ENCODE data around the gene RXRA. TPM values are rescaled to one million over a fixed set of nuclear protein-coding genes. Genes with fewer than 3 reads are reported as not detected.
A peak's percentile ranks its signal among the peaks of the same experiment; 100 is the strongest.

The RXRA gene
- total and polyA plus RNA-seq, 2 of the 13 experiments (the other 11 are each of a cell fraction or from before 2014, with no cell fraction given): 18.9 to 29.2 TPM

DNA sequence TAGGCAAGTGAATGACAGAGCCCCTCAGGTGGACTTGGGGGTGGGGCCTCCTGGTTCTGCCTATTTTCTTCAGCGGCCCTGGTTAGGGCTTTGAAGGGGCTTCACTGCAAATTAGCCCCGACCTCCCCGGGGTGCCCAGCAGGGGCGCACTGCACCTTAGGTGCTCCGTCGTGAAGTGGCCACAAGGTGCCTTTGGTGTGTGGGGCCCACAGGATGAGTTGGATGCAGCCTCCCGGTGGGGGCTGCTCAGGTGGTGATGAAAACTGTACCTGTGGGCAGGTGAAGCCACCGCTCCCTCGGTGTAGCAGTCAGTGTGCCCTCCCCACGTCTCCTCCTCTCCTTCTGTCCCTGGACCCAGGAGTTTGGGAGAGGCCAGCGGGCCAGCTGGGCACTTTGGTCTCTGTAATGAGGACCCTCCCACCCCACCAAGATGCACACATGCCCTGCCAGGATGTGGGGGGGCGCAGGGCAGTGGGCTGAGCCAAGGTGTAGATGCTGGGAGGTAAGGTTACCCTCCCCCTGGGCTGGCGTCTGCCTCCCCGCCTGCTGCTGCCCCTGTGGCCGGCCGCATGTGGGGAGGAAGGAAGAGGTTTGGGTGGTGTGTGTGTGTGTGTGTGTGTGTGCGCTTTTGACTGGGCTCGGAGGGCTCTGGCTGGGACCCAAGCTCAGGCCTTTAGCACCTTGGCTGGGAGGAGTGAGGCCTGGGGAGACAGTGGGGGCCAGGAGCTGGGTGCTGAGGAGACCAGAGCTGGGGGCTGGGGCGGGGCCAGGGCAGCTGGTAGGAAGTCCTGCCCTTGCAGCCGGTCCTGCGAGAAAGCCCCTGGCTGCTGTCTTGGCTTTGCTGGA is 55.6 kb downstream of the RXRA start:
- CTCF ChIA-PET (ENCODE audit: low intra/inter-chr PET ratio, low total read pairs): no interaction called here
- intact Hi-C loops (cut with micrococcal nuclease; ENCODE audit: unreplicated experiment): loop anchor here (10.0 kb wide), 1 partner anchor 53 kb away; no protein-coding TSS in a partner anchor
- in situ Hi-C loops (cut with HindIII; ENCODE audit: extremely low pct_ligation_motif_present, low pct_unique_long_range_greater_than_20kb): no loop called here
- Histone ChIP-seq H4K20me1 (ENCODE audit: insufficient read depth, low read length) (peaks cover 53% of the 10 kb centered on the region; the same call in 1 of the 2 replicates), H3K4me1 (ENCODE audit: insufficient read depth, low read length) (peaks cover 50% of the 10 kb centered on the region), H3K4me3 (replicated peaks in 1 of 3; ENCODE audit: insufficient read depth in 1 of 3, low read depth in 2 of 3, low read length in 3 of 3) (peak overlapping the region in 1 of 3 experiments; percentile 33; a peak in 1 of 6 replicates), H3K4me2 (ENCODE audit: low read depth, low read length) (peak overlapping the region; percentile 57), H3K9ac (ENCODE audit: insufficient read depth, low read depth, low read length) (no peak overlapping the region), H3K9me3 (ENCODE audit: low read length) (no peaks in the 10 kb centered on the region), H3K27me3 (ENCODE audit: control insufficient read depth in 1 of 2, insufficient read depth in 2 of 2, low read length in 2 of 2) (no peaks in the 10 kb centered on the region), H3K27ac (ENCODE audit: extremely low read length, insufficient read depth, low read length) (no peak overlapping the region), H3K36me3 (replicated peaks in 1 of 2; ENCODE audit: control insufficient read depth in 1 of 2, insufficient read depth in 2 of 2, low read length in 2 of 2) (no peaks in the 10 kb centered on the region; a peak in 2 of 5 replicates), H3K79me2 (ENCODE audit: insufficient read depth, low read length) (peaks cover 67% of the 10 kb centered on the region), H2AFZ (ENCODE audit: low read length) (no peak overlapping the region)
- 85% methylated on average over 9 of the region's 21 CpGs for WGBS (ENCODE audit: low lambda C conversion rate)
- FAIRE-seq (no peak), ATAC-seq (peak; percentile 40), DNase-seq (ENCODE audit: low spot score) (peak; percentile 21)
- BruUV-seq (replicated peaks): no TSS peak
- POLR2A ChIA-PET: interaction anchor here (2.2 kb wide), 1 partner anchor 53 kb away, joined by 6 read pairs; no protein-coding TSS in a partner anchor
- TF ChIP-seq HES4 (CRISPR knock-in tag; IDR thresholded peaks at IDR 0.05; ENCODE audit: borderline replicate concordance) (no peak), ARHGAP35 (CRISPR knock-in tag; IDR thresholded peaks at IDR 0.05; ENCODE audit: borderline replicate concordance) (no peak), ZNF33A (CRISPR knock-in tag; IDR thresholded peaks at IDR 0.05; ENCODE audit: borderline replicate concordance) (no peak), RBM39 (IDR thresholded peaks at IDR 0.05; ENCODE audit: low read depth, low read length, poor library complexity, severe bottlenecking) (peak; percentile 28), RARA (CRISPR knock-in tag; IDR thresholded peaks at IDR 0.05) (no peak), ZNF605 (CRISPR knock-in tag; IDR thresholded peaks at IDR 0.05) (no peak), RAD51 (IDR thresholded peaks at IDR 0.05; ENCODE audit: borderline replicate concordance) (no peak), KAT8 (CRISPR knock-in tag; IDR thresholded peaks at IDR 0.05) (no peak), PTBP1 (IDR thresholded peaks at IDR 0.05; ENCODE audit: low read depth, low read length, poor library complexity, severe bottlenecking) (no peak), NONO (IDR thresholded peaks at IDR 0.05) (no peak), NONO (CRISPR knock-in tag; conservative IDR thresholded peaks at IDR 0.05) (no peak), CBX2 (IDR thresholded peaks at IDR 0.05; ENCODE audit: low read depth, low read length) (no peak), CBX2 (CRISPR knock-in tag; IDR thresholded peaks at IDR 0.05; ENCODE audit: low read depth) (no peak), SKI (IDR thresholded peaks at IDR 0.05; ENCODE audit: partially characterized antibody) (no peak), ZBTB38 (CRISPR knock-in tag; IDR thresholded peaks at IDR 0.05) (no peak), MYC (CRISPR knock-in tag; IDR thresholded peaks at IDR 0.05; ENCODE audit: borderline replicate concordance) (no peak), STAG1 (CRISPR knock-in tag; IDR thresholded peaks at IDR 0.05) (peak; percentile 3; the same call in 1 of the 2 replicates), ZBTB21 (CRISPR knock-in tag; IDR thresholded peaks at IDR 0.05) (no peak)
- TF ChIP-seq, protein P1, sequence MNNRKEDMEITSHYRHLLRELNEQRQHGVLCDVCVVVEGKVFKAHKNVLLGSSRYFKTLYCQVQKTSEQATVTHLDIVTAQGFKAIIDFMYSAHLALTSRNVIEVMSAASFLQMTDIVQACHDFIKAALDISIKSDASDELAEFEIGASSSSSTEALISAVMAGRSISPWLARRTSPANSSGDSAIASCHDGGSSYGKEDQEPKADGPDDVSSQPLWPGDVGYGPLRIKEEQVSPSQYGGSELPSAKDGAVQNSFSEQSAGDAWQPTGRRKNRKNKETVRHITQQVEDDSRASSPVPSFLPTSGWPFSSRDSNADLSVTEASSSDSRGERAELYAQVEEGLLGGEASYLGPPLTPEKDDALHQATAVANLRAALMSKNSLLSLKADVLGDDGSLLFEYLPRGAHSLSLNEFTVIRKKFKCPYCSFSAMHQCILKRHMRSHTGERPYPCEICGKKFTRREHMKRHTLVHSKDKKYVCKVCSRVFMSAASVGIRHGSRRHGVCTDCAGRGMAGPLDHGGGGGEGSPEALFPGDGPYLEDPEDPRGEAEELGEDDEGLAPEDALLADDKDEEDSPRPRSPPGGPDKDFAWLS (CRISPR knock-in tag; IDR thresholded peaks at IDR 0.05; ENCODE audit: borderline replicate concordance): no peak
- TF ChIP-seq, protein P2, sequence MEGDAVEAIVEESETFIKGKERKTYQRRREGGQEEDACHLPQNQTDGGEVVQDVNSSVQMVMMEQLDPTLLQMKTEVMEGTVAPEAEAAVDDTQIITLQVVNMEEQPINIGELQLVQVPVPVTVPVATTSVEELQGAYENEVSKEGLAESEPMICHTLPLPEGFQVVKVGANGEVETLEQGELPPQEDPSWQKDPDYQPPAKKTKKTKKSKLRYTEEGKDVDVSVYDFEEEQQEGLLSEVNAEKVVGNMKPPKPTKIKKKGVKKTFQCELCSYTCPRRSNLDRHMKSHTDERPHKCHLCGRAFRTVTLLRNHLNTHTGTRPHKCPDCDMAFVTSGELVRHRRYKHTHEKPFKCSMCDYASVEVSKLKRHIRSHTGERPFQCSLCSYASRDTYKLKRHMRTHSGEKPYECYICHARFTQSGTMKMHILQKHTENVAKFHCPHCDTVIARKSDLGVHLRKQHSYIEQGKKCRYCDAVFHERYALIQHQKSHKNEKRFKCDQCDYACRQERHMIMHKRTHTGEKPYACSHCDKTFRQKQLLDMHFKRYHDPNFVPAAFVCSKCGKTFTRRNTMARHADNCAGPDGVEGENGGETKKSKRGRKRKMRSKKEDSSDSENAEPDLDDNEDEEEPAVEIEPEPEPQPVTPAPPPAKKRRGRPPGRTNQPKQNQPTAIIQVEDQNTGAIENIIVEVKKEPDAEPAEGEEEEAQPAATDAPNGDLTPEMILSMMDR (CRISPR knock-in tag; IDR thresholded peaks at IDR 0.05): peak; percentile 30
- TF ChIP-seq, protein P3, sequence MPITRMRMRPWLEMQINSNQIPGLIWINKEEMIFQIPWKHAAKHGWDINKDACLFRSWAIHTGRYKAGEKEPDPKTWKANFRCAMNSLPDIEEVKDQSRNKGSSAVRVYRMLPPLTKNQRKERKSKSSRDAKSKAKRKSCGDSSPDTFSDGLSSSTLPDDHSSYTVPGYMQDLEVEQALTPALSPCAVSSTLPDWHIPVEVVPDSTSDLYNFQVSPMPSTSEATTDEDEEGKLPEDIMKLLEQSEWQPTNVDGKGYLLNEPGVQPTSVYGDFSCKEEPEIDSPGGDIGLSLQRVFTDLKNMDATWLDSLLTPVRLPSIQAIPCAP (CRISPR knock-in tag; IDR thresholded peaks at IDR 0.05; ENCODE audit: low read depth): no peak
